T1000 (cell line): ENCODE results near the gene NDUFA13.

Experiments
- DNase-seq: peaks from one replicate; lab custom pipeline; 2025; ENCODE audit warnings: mixed read lengths; lab: John Stamatoyannopoulos, UW

The NDUFA13 gene

GRCh38 chr19:19532806-19533701 is 17.0 kb downstream of the NDUFA13 start:
- DNase-seq, result no peak

- DNase-seq, result no peak
Measured at GRCh38 chr19:19533841-19534240, 17.8 kb downstream of the NDUFA13 start.

GRCh38 chr19:19534556-19535265 is 18.7 kb downstream of the NDUFA13 start:
- no peak for DNase-seq

- no peak for DNase-seq
Measured at GRCh38 chr19:19535311-19536191, 19.5 kb downstream of the NDUFA13 start.

- no peak for DNase-seq
Measured at GRCh38 chr19:19537075-19538048, 21.3 kb downstream of the NDUFA13 start.

GRCh38 chr19:19538061-19538784 is 22.2 kb downstream of the NDUFA13 start, which contains the start of gene CILP2:
TSS of gene CILP2 (plus strand) at chr19:19538265. CDS start at chr19:19538350, 85 bp downstream.
- no peak for DNase-seq

GRCh38 chr19:19538785-19539166 is 22.8 kb downstream of the NDUFA13 start:
- no peak for DNase-seq

- no peak for DNase-seq
Measured at GRCh38 chr19:19539698-19540063, 23.7 kb downstream of the NDUFA13 start.

- peak; percentile 27 for DNase-seq
Measured at GRCh38 chr19:19540064-19540714, 24.2 kb downstream of the NDUFA13 start.

GRCh38 chr19:19540715-19541515 is 24.9 kb downstream of the NDUFA13 start:
- peak; percentile 43 for DNase-seq

GRCh38 chr19:19541616-19542015 is 25.6 kb downstream of the NDUFA13 start:
- no peak for DNase-seq

- DNase-seq, result no peak
Measured at GRCh38 chr19:19542507-19542906, 26.5 kb downstream of the NDUFA13 start.

- no peak for DNase-seq
Measured at GRCh38 chr19:19543101-19543500, 27.1 kb downstream of the NDUFA13 start.

GRCh38 chr19:19543640-19544039 is 27.6 kb downstream of the NDUFA13 start:
- DNase-seq, result no peak

GRCh38 chr19:19544257-19544953 is 28.4 kb downstream of the NDUFA13 start:
- DNase-seq, result no peak

- no peak for DNase-seq
Measured at GRCh38 chr19:19544954-19545591, 29.0 kb downstream of the NDUFA13 start.

GRCh38 chr19:19545707-19546106 is 29.7 kb downstream of the NDUFA13 start:
- DNase-seq, result no peak

- no peak for DNase-seq
Measured at GRCh38 chr19:19546751-19547162, 30.7 kb downstream of the NDUFA13 start.
